ENCODE measurements around the gene TMEM220. TPM values are rescaled to one million over a fixed set of nuclear protein-coding genes. Genes with fewer than 3 reads are reported as not detected.
A peak's percentile ranks its signal among the peaks of the same experiment; 100 is the strongest.
"Not testable (repeated sequence)": the region's sequence is repeated elsewhere in the genome, so short reads cannot be mapped to it uniquely, and the experiment has no call there.

The TMEM220 gene
- total and polyA plus RNA-seq, 7 experiments from 2014 or later = 0.65 to 8.4 (median 5.4) TPM

- H3K4me3 ChIP-seq (ENCODE audit: low read length) = peak within 1 kb of the TSS; percentile 95
Measured at GRCh38 chr17:10697092-10698081, 32.4 kb downstream of the TMEM220 start, which contains the start of the genes ADPRM and SCO1. ADPRM (plus strand) TSS chr17:10697594; CDS start chr17:10704927, 7,333 bp downstream. SCO1 (minus strand) TSS chr17:10697533; CDS start chr17:10697507, 26 bp downstream.

GRCh38 chr17:10695875-10696407 is 33.9 kb downstream of the TMEM220 start:
- intact Hi-C loops (cut with micrococcal nuclease) = loop anchor here (2.0 to 10.0 kb wide), 4 partner anchors 35 to 1299 kb away; partner anchors contain the start of genes CFAP52 (in 1 of the 2), STX8 (in 1 of the 2), TMEM220 (in 1 of the 2) and ZNF18 (in 1 of the 2)
- DNase-seq; H3K27me3 ChIP-seq (ENCODE audit: control insufficient read depth in 2 of 2, insufficient read depth in 2 of 2, low read length in 2 of 2); H3K27me3 Mint-ChIP-seq; ATAC-seq; H3K27ac ChIP-seq (ENCODE audit: low read depth, low read length); H3K4me3 ChIP-seq (ENCODE audit: low read length); H3K9me3 Mint-ChIP-seq; H3K9me3 ChIP-seq (ENCODE audit: control insufficient read depth in 2 of 3, low read length in 3 of 3): not testable (repeated sequence)
- peak overlapping the region; percentile 41 to 100 (median 92) for H3K4me3 Mint-ChIP-seq
- CTCF ChIA-PET = interaction anchor here (0.6 to 1.9 kb wide), 4 partner anchors 12 to 149 kb away, joined by 3 to 5 read pairs (median 4); no protein-coding TSS in a partner anchor
- peaks cover 4 to 36% (median 29%) of the 10 kb centered on the region in 5 donors for H3K36me3 Mint-ChIP-seq
- H3K4me1 ChIP-seq (ENCODE audit: control insufficient read depth in 2 of 2, insufficient read depth in 2 of 2, low read length in 2 of 2) = peaks cover 17 to 32% of the 10 kb centered on the region in 2 donors
- POLR2A ChIA-PET = interaction anchor here (0.7 to 1.9 kb wide), 5 partner anchors 9 to 143 kb away, joined by 3 to 10 read pairs (median 3); no protein-coding TSS in a partner anchor
- H3K36me3 ChIP-seq (ENCODE audit: control insufficient read depth in 2 of 3, insufficient read depth in 3 of 3, low read length in 3 of 3) = peaks cover 0 to 40% (median 7%) of the 10 kb centered on the region in 3 experiments
- peaks cover 31 to 72% (median 58%) of the 10 kb centered on the region in 7 donors for H3K4me1 Mint-ChIP-seq
- peak overlapping the region in 3 of 9 donors; percentile 90 to 99 (median 96) for H3K27ac Mint-ChIP-seq

More at GRCh38 chr17:10697092-10698081, 32.4 kb downstream of the TMEM220 start, which contains the start of the genes ADPRM and SCO1:
- Histone ChIP-seq H3K27ac (ENCODE audit: low read depth, low read length) (peak within 1 kb of the TSS; percentile 97), H3K36me3 (ENCODE audit: control insufficient read depth in 2 of 3, insufficient read depth in 3 of 3, low read length in 3 of 3) (peaks cover 0 to 27% (median 7%) of the 10 kb centered on the region in 3 experiments), H3K9me3 (ENCODE audit: control insufficient read depth in 2 of 3, low read length in 3 of 3) (no peaks in the 10 kb centered on the region), H3K4me1 (ENCODE audit: control insufficient read depth in 2 of 2, insufficient read depth in 2 of 2, low read length in 2 of 2) (peaks cover 17 to 43% of the 10 kb centered on the region in 2 donors), H3K27me3 (ENCODE audit: control insufficient read depth in 2 of 2, insufficient read depth in 2 of 2, low read length in 2 of 2) (no peaks in the 10 kb centered on the region)
- Mint-ChIP-seq H3K4me3 (peak within 1 kb of the TSS; percentile 83 to 100 (median 95)), H3K27me3 (no peaks in the 10 kb centered on the region), H3K36me3 (peaks cover 7 to 25% (median 23%) of the 10 kb centered on the region in 5 donors), H3K4me1 (peaks cover 34 to 77% (median 65%) of the 10 kb centered on the region in 7 donors), H3K9me3 (no peaks in the 10 kb centered on the region), H3K27ac (peak within 1 kb of the TSS; percentile 90 to 99 (median 96))
- POLR2A ChIA-PET = interaction anchor here (0.6 to 1.9 kb wide), 4 partner anchors 11 to 1667 kb away, joined by 3 to 10 read pairs (median 5); no protein-coding TSS in a partner anchor
- ATAC-seq = peak; percentile 97
- intact Hi-C loops (cut with micrococcal nuclease) = loop anchor here (1.0 to 10.0 kb wide), 7 partner anchors 32 to 1300 kb away; partner anchors contain the start of genes ZNF18 (in 2 of the 2), CFAP52 (in 1 of the 2), STX8 (in 1 of the 2) and TMEM220 (in 1 of the 2)
- CTCF ChIA-PET = interaction anchor here (1.9 kb wide), 1 partner anchor 13 kb away, joined by 5 read pairs; no protein-coding TSS in a partner anchor
- DNase-seq = peak; percentile 77 to 89 (median 85)

- no peaks in the 10 kb centered on the region for H3K9me3 ChIP-seq (ENCODE audit: control insufficient read depth in 2 of 3, low read length in 3 of 3)
- no peak overlapping the region for H3K4me3 ChIP-seq (ENCODE audit: low read length)
- Mint-ChIP-seq H3K36me3 (peaks cover 16 to 70% (median 53%) of the 10 kb centered on the region in 5 donors), H3K27me3 (no peaks in the 10 kb centered on the region), H3K4me3 (no peak overlapping the region), H3K9me3 (no peaks in the 10 kb centered on the region), H3K4me1 (peaks cover 19 to 42% (median 35%) of the 10 kb centered on the region in 7 donors), H3K27ac (no peak overlapping the region)
- ChIA-PET POLR2A (interaction anchor here (1.2 to 2.7 kb wide), 2 partner anchors 9 to 12 kb away, joined by 3 to 10 read pairs; no protein-coding TSS in a partner anchor), CTCF (no interaction called here)
- intact Hi-C loops (cut with micrococcal nuclease) = no loop called here
- ATAC-seq (no peak), DNase-seq (no peak)
- H3K36me3 ChIP-seq (ENCODE audit: control insufficient read depth in 2 of 3, insufficient read depth in 3 of 3, low read length in 3 of 3) = peaks cover 0 to 55% (median 8%) of the 10 kb centered on the region in 3 experiments
- H3K27me3 ChIP-seq (ENCODE audit: control insufficient read depth in 2 of 2, insufficient read depth in 2 of 2, low read length in 2 of 2) = no peaks in the 10 kb centered on the region
- peaks cover 0 to 4% of the 10 kb centered on the region in 2 donors for H3K4me1 ChIP-seq (ENCODE audit: control insufficient read depth in 2 of 2, insufficient read depth in 2 of 2, low read length in 2 of 2)
- no peak overlapping the region for H3K27ac ChIP-seq (ENCODE audit: low read depth, low read length)
Measured at GRCh38 chr17:10687499-10687898, 42.3 kb downstream of the TMEM220 start.

GRCh38 chr17:10683853-10684252 is 46.0 kb downstream of the TMEM220 start:
- Mint-ChIP-seq H3K36me3 (peaks cover 9 to 66% (median 42%) of the 10 kb centered on the region in 5 donors), H3K9me3 (no peaks in the 10 kb centered on the region), H3K27me3 (no peaks in the 10 kb centered on the region), H3K27ac (peak overlapping the region in 1 of 9 donors; percentile 18), H3K4me1 (peaks cover 3 to 13% (median 11%) of the 10 kb centered on the region in 7 donors), H3K4me3 (no peak overlapping the region)
- no peaks in the 10 kb centered on the region for H3K27me3 ChIP-seq (ENCODE audit: control insufficient read depth in 2 of 2, insufficient read depth in 2 of 2, low read length in 2 of 2)
- no peaks in the 10 kb centered on the region for H3K4me1 ChIP-seq (ENCODE audit: control insufficient read depth in 2 of 2, insufficient read depth in 2 of 2, low read length in 2 of 2)
- intact Hi-C loops (cut with micrococcal nuclease) = loop anchor here (1.0 kb wide), 2 partner anchors 38 to 161 kb away; no protein-coding TSS in a partner anchor
- no peaks in the 10 kb centered on the region for H3K9me3 ChIP-seq (ENCODE audit: control insufficient read depth in 2 of 3, low read length in 3 of 3)
- no peak for DNase-seq
- H3K36me3 ChIP-seq (ENCODE audit: control insufficient read depth in 2 of 3, insufficient read depth in 3 of 3, low read length in 3 of 3) = peaks cover 0 to 63% (median 13%) of the 10 kb centered on the region in 3 experiments
- ChIA-PET POLR2A (interaction anchor here (1.1 kb wide), 1 partner anchor 12 kb away, joined by 3 read pairs; no protein-coding TSS in a partner anchor), CTCF (interaction anchor here (1.0 to 2.1 kb wide), 3 partner anchors 11 to 161 kb away, joined by 4 to 8 read pairs (median 5); no protein-coding TSS in a partner anchor)
- no peak overlapping the region for H3K27ac ChIP-seq (ENCODE audit: low read depth, low read length)
- ATAC-seq = no peak
- no peak overlapping the region for H3K4me3 ChIP-seq (ENCODE audit: low read length)

GRCh38 chr17:10681866-10682446 is 47.9 kb downstream of the TMEM220 start:
- intact Hi-C loops (cut with micrococcal nuclease) = no loop called here
- Mint-ChIP-seq H3K27me3 (no peaks in the 10 kb centered on the region), H3K27ac (no peak overlapping the region), H3K36me3 (peaks cover 9 to 69% (median 46%) of the 10 kb centered on the region in 5 donors), H3K9me3 (no peaks in the 10 kb centered on the region), H3K4me1 (peaks cover 0 to 5% (median 5%) of the 10 kb centered on the region in 7 donors), H3K4me3 (no peak overlapping the region)
- peaks cover 0 to 76% (median 16%) of the 10 kb centered on the region in 3 experiments for H3K36me3 ChIP-seq (ENCODE audit: control insufficient read depth in 2 of 3, insufficient read depth in 3 of 3, low read length in 3 of 3)
- ChIA-PET CTCF (no interaction called here), POLR2A (no interaction called here)
- no peak overlapping the region for H3K27ac ChIP-seq (ENCODE audit: low read depth, low read length)
- no peak for DNase-seq
- H3K4me3 ChIP-seq (ENCODE audit: low read length) = no peak overlapping the region
- ATAC-seq = no peak
- H3K27me3 ChIP-seq (ENCODE audit: control insufficient read depth in 2 of 2, insufficient read depth in 2 of 2, low read length in 2 of 2) = no peaks in the 10 kb centered on the region
- no peaks in the 10 kb centered on the region for H3K4me1 ChIP-seq (ENCODE audit: control insufficient read depth in 2 of 2, insufficient read depth in 2 of 2, low read length in 2 of 2)
- no peaks in the 10 kb centered on the region for H3K9me3 ChIP-seq (ENCODE audit: control insufficient read depth in 2 of 3, low read length in 3 of 3)
